GM23248 (cell line): ENCODE data around the gene KCNN3. TPM values are rescaled to one million over a fixed set of nuclear protein-coding genes. Genes with fewer than 3 reads are reported as not detected.
A peak's percentile ranks its signal among the peaks of the same experiment; 100 is the strongest.

ENCODE experiments used
- DNase-seq: peaks from one replicate; pipeline ENCODE4 v3.0.0-alpha.2; 2015
- H2AFZ ChIP-seq: fragments of 200-600 bp; sonication (generic); 2 replicates; pipeline ENCODE4 v1.6.1; 2016; ENCODE audit warnings: antibody characterized with exemption
- H3F3A ChIP-seq: fragments of 200-600 bp; sonication (generic); 2 replicates; pipeline ENCODE4 v1.6.1; 2016; ENCODE audit warnings: mild to moderate bottlenecking, antibody characterized with exemption, mixed run types; ENCODE audit not compliant: insufficient read depth
- H3K27ac ChIP-seq: fragments of 200-600 bp; sonication (generic); 2 replicates; pipeline ENCODE4 v1.5.1; 2016; ENCODE audit warnings: mild to moderate bottlenecking
- H3K27me3 ChIP-seq: fragments of 200-600 bp; sonication (generic); replicated peaks from 2 replicates; pipeline ENCODE4 v1.6.1; 2016; ENCODE audit warnings: mild to moderate bottlenecking; ENCODE audit not compliant: insufficient read depth
- H3K36me3 ChIP-seq: fragments of 200-600 bp; sonication (generic); 2 replicates; pipeline ENCODE4 v1.6.1; 2016; ENCODE audit warnings: low read depth, mild to moderate bottlenecking
- H3K4me1 ChIP-seq: fragments of 200-600 bp; sonication (generic); 2 replicates; pipeline ENCODE4 v1.6.1; 2016; ENCODE audit warnings: mild to moderate bottlenecking; ENCODE audit not compliant: insufficient read depth
- H3K4me2 ChIP-seq: fragments of 200-600 bp; sonication (generic); one replicate; pipeline ENCODE4 v1.6.1; 2016; ENCODE audit warnings: mild to moderate bottlenecking; ENCODE audit not compliant: unreplicated experiment
- H3K4me3 ChIP-seq: fragments of 200-600 bp; sonication (generic); 2 replicates; pipeline ENCODE4 v1.5.1; 2016; ENCODE audit warnings: mild to moderate bottlenecking
- H3K79me2 ChIP-seq: fragments of 200-600 bp; sonication (generic); 2 replicates; pipeline ENCODE4 v1.6.1; 2016; ENCODE audit warnings: mild to moderate bottlenecking; ENCODE audit not compliant: insufficient read depth
- H3K9ac ChIP-seq: fragments of 200-600 bp; sonication (generic); 2 replicates; pipeline ENCODE4 v1.6.1; 2016; ENCODE audit warnings: mild to moderate bottlenecking
- H3K9me2 ChIP-seq: fragments of 200-600 bp; sonication (generic); 2 replicates; pipeline ENCODE4 v1.6.1; 2016; ENCODE audit warnings: mixed run types, mild to moderate bottlenecking, moderate library complexity; ENCODE audit not compliant: insufficient read depth
- H3K9me3 ChIP-seq: fragments of 200-600 bp; sonication (generic); one replicate; pipeline ENCODE4 v1.6.1; 2017; ENCODE audit warnings: low read depth
- H4K20me1 ChIP-seq: fragments of 200-600 bp; sonication (generic); 2 replicates; pipeline ENCODE4 v1.6.0; 2016; ENCODE audit not compliant: insufficient read depth
- EZH2 ChIP-seq: fragments of 200-600 bp; sonication (generic); IDR thresholded peaks from 2 replicates; pipeline ENCODE4 v1.6.1; 2018; ENCODE audit warnings: antibody characterized with exemption, mild to moderate bottlenecking; ENCODE audit not compliant: insufficient read depth, poor library complexity, severe bottlenecking
- EZH2phosphoT487 ChIP-seq: fragments of 200-600 bp; sonication (generic); IDR thresholded peaks from 2 replicates; pipeline ENCODE4 v1.6.1; 2018; ENCODE audit warnings: antibody characterized with exemption, moderate library complexity, mild to moderate bottlenecking, low read depth; ENCODE audit not compliant: insufficient read depth
- WGBS, 2 experiments: methylation state at CpG; one replicate each; pipeline ENCODE4 v1.1.6; 2015 to 2017; ENCODE audit warnings: low lambda C conversion rate in 2 of 2, low coverage in 1 of 2; ENCODE audit errors: missing lambda C conversion rate in 2 of 2; 5-methylcytosine and 5-hydroxymethylcytosine counted together
- in situ Hi-C: fragments of 300-500 bp; cut with MboI; formaldehyde crosslinking; loops from 2 replicates; pipeline ENCODE4 v1.15.0; 2020
- polyA plus RNA-seq: library from polyadenylated mRNA; unstranded; fragments of >200 nt; fragmentation: Nextera tagmentation; extraction: Ambion mirVana; gene quantifications from 2 replicates; pipeline ENCODE4 v1.2.1, GENCODE V29; 2016
- total RNA-seq: library from RNA; depleted of rRNA; stranded (reverse); fragments of >200 nt; shearing (Covaris generic); gene quantifications from 2 replicates; pipeline ENCODE4 v1.2.3, GENCODE V29; 2014

KCNN3 gene
- total and polyA plus RNA-seq, 2 experiments from 2014 or later: not detected

GRCh38 chr1:154793685-154794084, 76.4 kb downstream of the KCNN3 start:
- Histone ChIP-seq H3K36me3 (no peaks in the 10 kb centered on the region), H3K4me1 (no peaks in the 10 kb centered on the region), H4K20me1 (no peaks in the 10 kb centered on the region), H3K27me3 (0 out of 2 replicates have a peak, but pooled peaks cover 26% of the 10 kb centered on the region), H3K9ac (no peak overlapping the region), H3K4me3 (no peak overlapping the region), H3K9me3 (no peaks in the 10 kb centered on the region), H3K4me2 (no peak overlapping the region), H3K9me2 (no peaks in the 10 kb centered on the region), H2AFZ (no peak overlapping the region), H3K27ac (no peak overlapping the region), H3F3A (no peaks in the 10 kb centered on the region), H3K79me2 (no peaks in the 10 kb centered on the region)
- WGBS, 2 experiments: 69 to 71% methylated on average over 7 of the region's 7 CpGs
- DNase-seq: no peak
- TF ChIP-seq EZH2 (no peak), EZH2phosphoT487 (no peak)
- in situ Hi-C loops: no loop called here

GRCh38 chr1:154792899-154793298, 77.2 kb downstream of the KCNN3 start:
- Histone ChIP-seq H3K4me2 (no peak overlapping the region), H3K27ac (no peak overlapping the region), H3K4me1 (no peaks in the 10 kb centered on the region), H3K9ac (no peak overlapping the region), H3K79me2 (no peaks in the 10 kb centered on the region), H3K9me2 (no peaks in the 10 kb centered on the region), H3F3A (no peaks in the 10 kb centered on the region), H4K20me1 (no peaks in the 10 kb centered on the region), H3K36me3 (no peaks in the 10 kb centered on the region), H3K4me3 (no peak overlapping the region), H3K27me3 (0 out of 2 replicates have a peak, but pooled peaks cover 26% of the 10 kb centered on the region), H3K9me3 (no peaks in the 10 kb centered on the region), H2AFZ (no peak overlapping the region)
- WGBS, 2 experiments: 44% methylated on average over 3 of the region's 3 CpGs
- in situ Hi-C loops: no loop called here
- TF ChIP-seq EZH2 (no peak), EZH2phosphoT487 (no peak)
- no peak for DNase-seq

GRCh38 chr1:154791292-154792166, 78.6 kb downstream of the KCNN3 start:
- Histone ChIP-seq H3K27ac (no peak overlapping the region), H3F3A (no peaks in the 10 kb centered on the region), H3K79me2 (no peaks in the 10 kb centered on the region), H3K4me1 (no peaks in the 10 kb centered on the region), H3K4me2 (no peak overlapping the region), H3K9ac (no peak overlapping the region), H3K36me3 (no peaks in the 10 kb centered on the region), H3K4me3 (no peak overlapping the region), H4K20me1 (no peaks in the 10 kb centered on the region), H3K27me3 (0 out of 2 replicates have a peak, but pooled peaks cover 21% of the 10 kb centered on the region), H3K9me3 (no peaks in the 10 kb centered on the region), H3K9me2 (no peaks in the 10 kb centered on the region), H2AFZ (no peak overlapping the region)
- TF ChIP-seq EZH2 (no peak), EZH2phosphoT487 (no peak)
- in situ Hi-C loops: no loop called here
- DNase-seq: peak; percentile 36
- WGBS, 2 experiments: 56 to 61% methylated on average over 13 of the region's 13 CpGs

- H3K27ac ChIP-seq: no peak overlapping the region
- H3K27me3 ChIP-seq: peaks cover 12% of the 10 kb centered on the region; the same call in 1 of the 2 replicates
- 64 to 69% methylated on average over 10 of the region's 10 CpGs for WGBS, 2 experiments
- no peaks in the 10 kb centered on the region for H3F3A ChIP-seq
- DNase-seq: no peak
- no peaks in the 10 kb centered on the region for H4K20me1 ChIP-seq
- H2AFZ ChIP-seq: no peak overlapping the region
- no peaks in the 10 kb centered on the region for H3K36me3 ChIP-seq
- TF ChIP-seq EZH2phosphoT487 (no peak), EZH2 (no peak)
- no peak overlapping the region for H3K4me3 ChIP-seq
- no peak overlapping the region for H3K4me2 ChIP-seq
- H3K9me2 ChIP-seq: no peaks in the 10 kb centered on the region
- in situ Hi-C loops: no loop called here
- no peaks in the 10 kb centered on the region for H3K9me3 ChIP-seq
- no peaks in the 10 kb centered on the region for H3K79me2 ChIP-seq
- H3K9ac ChIP-seq: no peak overlapping the region
- H3K4me1 ChIP-seq: no peaks in the 10 kb centered on the region
These were observed 81.2 kb downstream of the KCNN3 start for GRCh38 chr1:154788886-154789285.
